H9 (cell line): ENCODE data around the gene STXBP1. TPM values are rescaled to one million over a fixed set of nuclear protein-coding genes. Genes with fewer than 3 reads are reported as not detected.

Experiments used
- DNase-seq: peaks from one replicate; pipeline ENCODE4 v3.0.0-alpha.2; 2017
- H2AFZ ChIP-seq: one replicate; pipeline ENCODE4 v1.6.1; 2013; ENCODE audit warnings: mild to moderate bottlenecking, low read length, control low read depth, moderate library complexity
- H2AK5ac ChIP-seq: 2 replicates; pipeline ENCODE4 v1.6.1; 2013; ENCODE audit warnings: low read length, control low read depth, mixed read lengths; ENCODE audit not compliant: insufficient read length
- H2BK120ac ChIP-seq: one replicate; pipeline ENCODE4 v1.6.1; 2013; ENCODE audit warnings: low read depth, mild to moderate bottlenecking, low read length, control low read depth, inconsistent platforms; ENCODE audit not compliant: poor library complexity, severe bottlenecking
- H2BK12ac ChIP-seq: 2 replicates; pipeline ENCODE4 v1.6.1; 2013; ENCODE audit warnings: low read length, control low read depth, mixed read lengths, low read depth; ENCODE audit not compliant: insufficient read length
- H2BK15ac ChIP-seq: 2 replicates; pipeline ENCODE4 v1.6.1; 2013; ENCODE audit warnings: low read depth, low read length, control low read depth
- H2BK20ac ChIP-seq: one replicate; pipeline ENCODE4 v1.6.1; 2013; ENCODE audit warnings: low read depth, mild to moderate bottlenecking, low read length, control low read depth, inconsistent platforms; ENCODE audit not compliant: poor library complexity, severe bottlenecking
- H2BK5ac ChIP-seq: 2 replicates; pipeline ENCODE4 v1.6.1; 2013; ENCODE audit warnings: low read length, control low read depth, mixed read lengths; ENCODE audit not compliant: insufficient read length
- H3K14ac ChIP-seq: 2 replicates; pipeline ENCODE4 v1.6.1; 2013; ENCODE audit warnings: low read length, control low read depth; ENCODE audit not compliant: insufficient read depth
- H3K18ac ChIP-seq: 2 replicates; pipeline ENCODE4 v1.6.1; 2013; ENCODE audit warnings: low read depth, mild to moderate bottlenecking, mixed read lengths, low read length, control low read depth; ENCODE audit not compliant: insufficient read length
- H3K23ac ChIP-seq: 2 replicates; pipeline ENCODE4 v1.6.1; 2013; ENCODE audit warnings: low read length, control low read depth, mixed read lengths, low read depth; ENCODE audit not compliant: insufficient read length
- H3K23me2 ChIP-seq: 2 replicates; pipeline ENCODE4 v1.6.1; 2013; ENCODE audit warnings: low read depth, mild to moderate bottlenecking, mixed read lengths, low read length, control low read depth; ENCODE audit not compliant: insufficient read length, poor library complexity, severe bottlenecking
- H3K27ac ChIP-seq: 2 replicates; pipeline ENCODE4 v1.5.1; 2013; ENCODE audit warnings: low read length, control low read depth, mixed read lengths, low read depth; ENCODE audit not compliant: insufficient read length
- H3K27me3 ChIP-seq: 2 replicates; pipeline ENCODE4 v1.6.1; 2013; ENCODE audit warnings: low read length, control low read depth, inconsistent platforms; ENCODE audit not compliant: insufficient read depth
- H3K4ac ChIP-seq: 2 replicates; pipeline ENCODE4 v1.6.1; 2013; ENCODE audit warnings: low read depth, mild to moderate bottlenecking, control low read depth, inconsistent platforms, low read length, moderate library complexity
- H3K4me1 ChIP-seq: 2 replicates; pipeline ENCODE4 v1.6.1; 2013; ENCODE audit warnings: low read length, control low read depth, inconsistent platforms; ENCODE audit not compliant: insufficient read depth
- H3K4me2 ChIP-seq: 2 replicates; pipeline ENCODE4 v1.6.1; 2013; ENCODE audit warnings: low read length, control low read depth, mixed read lengths; ENCODE audit not compliant: insufficient read length, insufficient read depth
- H3K56ac ChIP-seq: 2 replicates; pipeline ENCODE4 v1.6.1; 2013; ENCODE audit warnings: low read depth, mild to moderate bottlenecking, mixed read lengths, low read length, control low read depth; ENCODE audit not compliant: insufficient read length
- H3K79me1 ChIP-seq: 2 replicates; pipeline ENCODE4 v1.6.1; 2013; ENCODE audit warnings: low read depth, mild to moderate bottlenecking, moderate library complexity, low read length, control low read depth, inconsistent platforms; ENCODE audit not compliant: insufficient read depth, poor library complexity, severe bottlenecking
- H3K79me2 ChIP-seq: 2 replicates; pipeline ENCODE4 v1.6.1; 2013; ENCODE audit warnings: low read length, control low read depth, inconsistent platforms; ENCODE audit not compliant: insufficient read depth
- H3K9ac ChIP-seq: 2 replicates; pipeline ENCODE4 v1.6.1; 2013; ENCODE audit warnings: low read length, control low read depth, mixed read lengths; ENCODE audit not compliant: insufficient read length; ENCODE audit errors: extremely low read depth
- H3K9me3 ChIP-seq: one replicate; pipeline ENCODE4 v1.6.1; 2013; ENCODE audit warnings: low read depth, low read length, inconsistent platforms; ENCODE audit not compliant: control insufficient read depth
- H3T11ph ChIP-seq: one replicate; pipeline ENCODE4 v1.6.1; 2013; ENCODE audit warnings: mild to moderate bottlenecking, low read length, control low read depth, inconsistent platforms
- H4K20me1 ChIP-seq: one replicate; pipeline ENCODE4 v1.6.1; 2013; ENCODE audit not compliant: control insufficient read depth, insufficient read length, insufficient read depth
- H4K5ac ChIP-seq: 2 replicates; pipeline ENCODE4 v1.6.1; 2013; ENCODE audit warnings: low read depth, mild to moderate bottlenecking, mixed read lengths, low read length, control low read depth; ENCODE audit not compliant: insufficient read length
- H4K8ac ChIP-seq: replicated peaks from 2 replicates; pipeline ENCODE4 v1.6.1; 2013; ENCODE audit warnings: low read length, control low read depth, mixed read lengths, low read depth; ENCODE audit not compliant: insufficient read length
- H4K91ac ChIP-seq: 2 replicates; pipeline ENCODE4 v1.6.1; 2013; ENCODE audit warnings: low read depth, mild to moderate bottlenecking, moderate library complexity, mixed read lengths, low read length, control low read depth; ENCODE audit not compliant: insufficient read length
- H3K27ac Mint-ChIP-seq, 3 experiments: 2 replicates in 2 of 3; 3 replicates in 1 of 3; pipeline ENCODE4 v1.8.0; 2020 to 2021; ENCODE audit warnings: mixed read lengths in 3 of 3, mild to moderate bottlenecking in 1 of 3, moderate library complexity in 1 of 3
- H3K27me3 Mint-ChIP-seq: 2 replicates; pipeline ENCODE4 v1.8.0; 2021; ENCODE audit warnings: low read depth, mild to moderate bottlenecking, moderate library complexity, mixed read lengths
- H3K36me3 Mint-ChIP-seq, 3 experiments: 2 replicates in 2 of 3; 3 replicates in 1 of 3; pipeline ENCODE4 v1.8.0; 2020 to 2021; ENCODE audit warnings: low read depth in 3 of 3, mixed read lengths in 3 of 3; ENCODE audit not compliant: insufficient read depth in 1 of 3
- H3K4me1 Mint-ChIP-seq, 2 experiments: 2 replicates each; pipeline ENCODE4 v1.8.0; 2020; ENCODE audit warnings: mixed read lengths in 2 of 2
- H3K4me3 Mint-ChIP-seq, 2 experiments: 2 replicates in 1 of 2; 3 replicates in 1 of 2; pipeline ENCODE4 v1.8.0; 2020 to 2021; ENCODE audit warnings: mild to moderate bottlenecking in 2 of 2, mixed read lengths in 2 of 2, moderate library complexity in 1 of 2
- H3K9me3 Mint-ChIP-seq, 2 experiments: 2 replicates in 1 of 2; 3 replicates in 1 of 2; pipeline ENCODE4 v1.8.0; 2020; ENCODE audit warnings: mild to moderate bottlenecking in 2 of 2, mixed read lengths in 2 of 2, moderate library complexity in 1 of 2
- WGBS: extraction: QIAGEN DNeasy Blood & Tissue Kit; methylation state at CpG from one replicate; pipeline ENCODE4 v1.1.7; 2013; ENCODE audit warnings: missing lambda C conversion rate, low lambda C conversion rate, mixed read lengths; ENCODE audit not compliant: insufficient read length; ENCODE audit errors: extremely low coverage; 5-methylcytosine and 5-hydroxymethylcytosine counted together
- total RNA-seq: library from RNA; stranded (reverse); gene quantifications from 2 replicates; pipeline ENCODE4 v1.2.1, GENCODE V29; 2021
- TF ChIP-seq, protein P1 (sequence below): fragments of 200-600 bp; sonication (generic); conservative IDR thresholded peaks from 3 replicates; pipeline ENCODE4 v1.8.0; 2021; ENCODE audit warnings: antibody characterized with exemption, mild to moderate bottlenecking

The STXBP1 gene
- total RNA-seq, 1 experiment from 2014 or later: 22.3 TPM

DNA sequence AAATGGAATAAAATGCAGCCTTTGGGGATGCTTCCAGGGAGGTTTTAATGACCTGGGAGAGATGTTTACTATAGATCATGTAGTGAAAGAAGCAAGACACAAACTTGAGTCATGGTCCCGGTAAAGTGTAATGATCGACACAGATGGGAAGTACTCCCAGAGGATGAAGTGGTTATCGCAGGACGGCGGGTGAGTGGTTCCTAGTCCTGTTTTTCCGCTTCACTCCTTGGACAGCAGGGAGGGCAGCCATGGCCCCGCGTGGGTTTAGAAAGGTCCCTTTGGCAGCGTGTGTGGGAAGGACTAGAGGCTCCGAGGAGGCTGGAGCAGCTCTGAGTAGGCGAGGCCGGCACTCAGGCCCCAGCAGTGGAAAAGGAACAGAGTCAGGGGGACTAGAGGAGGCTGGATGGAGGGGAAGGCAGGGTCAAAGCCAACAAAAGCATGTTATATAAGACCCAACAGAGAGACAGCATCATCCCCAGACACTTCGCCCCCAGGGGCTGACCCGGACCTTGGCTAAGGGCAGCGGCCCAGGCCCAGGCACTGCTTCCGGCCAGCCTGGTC, 49.2 kb upstream of the STXBP1 start:
- Mint-ChIP-seq H3K27ac (peak overlapping the region; percentile 45 to 92 (median 89); a peak in 5 of 7 replicates), H3K4me1 (peaks cover 49 to 55% of the 10 kb centered on the region in 2 experiments), H3K27me3 (peaks cover 4% of the 10 kb centered on the region), H3K4me3 (no peak overlapping the region), H3K9me3 (no peaks in the 10 kb centered on the region; a peak in 1 of 5 replicates), H3K36me3 (peaks cover 4 to 19% (median 7%) of the 10 kb centered on the region in 3 experiments)
- Histone ChIP-seq H2AFZ (no peak overlapping the region), H3T11ph (no peak overlapping the region), H4K20me1 (peaks cover 2% of the 10 kb centered on the region), H3K27ac (no peak overlapping the region), H4K8ac (no peak overlapping the region), H3K4ac (no peak overlapping the region), H2BK120ac (no peak overlapping the region), H2BK12ac (no peak overlapping the region), H3K56ac (no peak overlapping the region), H3K23me2 (peaks cover 10% of the 10 kb centered on the region), H3K9me3 (no peaks in the 10 kb centered on the region), H2BK20ac (no peak overlapping the region), H4K5ac (no peak overlapping the region), H2BK5ac (no peak overlapping the region), H3K27me3 (no peaks in the 10 kb centered on the region), H3K79me2 (peaks cover 6% of the 10 kb centered on the region; the same call in 1 of the 2 replicates), H2AK5ac (no peak overlapping the region), H3K4me2 (no peak overlapping the region), H4K91ac (no peak overlapping the region), H3K4me1 (no peaks in the 10 kb centered on the region; the same call in 1 of the 2 replicates), H2BK15ac (no peak overlapping the region), H3K14ac (no peak overlapping the region), H3K79me1 (peaks cover 6% of the 10 kb centered on the region), H3K23ac (no peak overlapping the region), H3K18ac (no peak overlapping the region), H3K9ac (no peak overlapping the region)
- TF ChIP-seq, protein P1, sequence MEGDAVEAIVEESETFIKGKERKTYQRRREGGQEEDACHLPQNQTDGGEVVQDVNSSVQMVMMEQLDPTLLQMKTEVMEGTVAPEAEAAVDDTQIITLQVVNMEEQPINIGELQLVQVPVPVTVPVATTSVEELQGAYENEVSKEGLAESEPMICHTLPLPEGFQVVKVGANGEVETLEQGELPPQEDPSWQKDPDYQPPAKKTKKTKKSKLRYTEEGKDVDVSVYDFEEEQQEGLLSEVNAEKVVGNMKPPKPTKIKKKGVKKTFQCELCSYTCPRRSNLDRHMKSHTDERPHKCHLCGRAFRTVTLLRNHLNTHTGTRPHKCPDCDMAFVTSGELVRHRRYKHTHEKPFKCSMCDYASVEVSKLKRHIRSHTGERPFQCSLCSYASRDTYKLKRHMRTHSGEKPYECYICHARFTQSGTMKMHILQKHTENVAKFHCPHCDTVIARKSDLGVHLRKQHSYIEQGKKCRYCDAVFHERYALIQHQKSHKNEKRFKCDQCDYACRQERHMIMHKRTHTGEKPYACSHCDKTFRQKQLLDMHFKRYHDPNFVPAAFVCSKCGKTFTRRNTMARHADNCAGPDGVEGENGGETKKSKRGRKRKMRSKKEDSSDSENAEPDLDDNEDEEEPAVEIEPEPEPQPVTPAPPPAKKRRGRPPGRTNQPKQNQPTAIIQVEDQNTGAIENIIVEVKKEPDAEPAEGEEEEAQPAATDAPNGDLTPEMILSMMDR: no peak
- WGBS: no CpG with 5 or more reads among the region's 16 CpGs
- DNase-seq: no peak
